ENCODE data around the gene NCBP3. TPM values are rescaled to one million over a fixed set of nuclear protein-coding genes. Genes with fewer than 3 reads are reported as not detected.

NCBP3 gene
- total RNA-seq, 2 donors from 2014 or later: 14.8 to 370 TPM

- Histone ChIP-seq H3K9me3 (no peaks in the 10 kb centered on the region), H3K36me3 (no peaks in the 10 kb centered on the region), H3K27me3 (replicated peaks; ENCODE audit: insufficient read depth) (no peaks in the 10 kb centered on the region), H3K4me3 (no peak overlapping the region), H3K4me1 (replicated peaks) (no peaks in the 10 kb centered on the region), H3K27ac (peak overlapping the region; percentile 18 to 52)
- intact Hi-C loops (cut with DNase I): no loop called here
- peak; percentile 28 for DNase-seq (ENCODE audit: low spot score)
- TF ChIP-seq POLR2AphosphoS5 (IDR thresholded peaks at IDR 0.05) (peak; percentile 57), CTCF (IDR thresholded peaks at IDR 0.05) (no peak), POLR2A (IDR thresholded peaks at IDR 0.05) (no peak)
- 50% methylated on average over 19 of the region's 19 CpGs for WGBS
Measured at GRCh38 chr17:3802461-3803307, 43.4 kb downstream of the NCBP3 start.

GRCh38 chr17:3801792-3802191, 44.3 kb downstream of the NCBP3 start:
- no peaks in the 10 kb centered on the region for H3K36me3 ChIP-seq
- TF ChIP-seq POLR2A (IDR thresholded peaks at IDR 0.05) (no peak), POLR2AphosphoS5 (IDR thresholded peaks at IDR 0.05) (no peak), CTCF (IDR thresholded peaks at IDR 0.05) (no peak)
- no peak overlapping the region for H3K4me3 ChIP-seq
- WGBS: 92% methylated on average over 10 of the region's 10 CpGs
- no peaks in the 10 kb centered on the region for H3K27me3 ChIP-seq (replicated peaks; ENCODE audit: insufficient read depth)
- H3K4me1 ChIP-seq (replicated peaks): no peaks in the 10 kb centered on the region
- no peaks in the 10 kb centered on the region for H3K9me3 ChIP-seq
- H3K27ac ChIP-seq: no peak overlapping the region
- DNase-seq (ENCODE audit: low spot score): no peak
- intact Hi-C loops (cut with DNase I): no loop called here

GRCh38 chr17:3801347-3801746, 44.7 kb downstream of the NCBP3 start:
- Histone ChIP-seq H3K4me1 (replicated peaks) (no peaks in the 10 kb centered on the region), H3K36me3 (no peaks in the 10 kb centered on the region), H3K9me3 (no peaks in the 10 kb centered on the region), H3K27me3 (replicated peaks; ENCODE audit: insufficient read depth) (no peaks in the 10 kb centered on the region), H3K27ac (no peak overlapping the region), H3K4me3 (no peak overlapping the region)
- no peak for DNase-seq (ENCODE audit: low spot score)
- intact Hi-C loops (cut with DNase I): no loop called here
- 90% methylated on average over 7 of the region's 7 CpGs for WGBS
- TF ChIP-seq CTCF (IDR thresholded peaks at IDR 0.05) (no peak), POLR2AphosphoS5 (IDR thresholded peaks at IDR 0.05) (no peak), POLR2A (IDR thresholded peaks at IDR 0.05) (no peak)

- no peak within 1 kb of the TSS for H3K27ac ChIP-seq
- no peaks in the 10 kb centered on the region for H3K27me3 ChIP-seq (replicated peaks; ENCODE audit: insufficient read depth)
- 83% methylated on average over 17 of the region's 17 CpGs for WGBS
- no peaks in the 10 kb centered on the region for H3K9me3 ChIP-seq
- H3K4me1 ChIP-seq (replicated peaks): no peaks in the 10 kb centered on the region
- no peak for DNase-seq (ENCODE audit: low spot score)
- no peaks in the 10 kb centered on the region for H3K36me3 ChIP-seq
- TF ChIP-seq POLR2AphosphoS5 (IDR thresholded peaks at IDR 0.05) (no peak), POLR2A (IDR thresholded peaks at IDR 0.05) (no peak), CTCF (IDR thresholded peaks at IDR 0.05) (no peak)
- H3K4me3 ChIP-seq: no peak within 1 kb of the TSS
- intact Hi-C loops (cut with DNase I): no loop called here
Measured at GRCh38 chr17:3800362-3801271, 45.4 kb downstream of the NCBP3 start, which contains the start of gene ITGAE. ITGAE (minus strand) TSS chr17:3801188; CDS start chr17:3801144, 44 bp downstream.

Measured in prostate gland (tissue), 2 donors.